GM18867 (cell line): ENCODE measurements around the gene CACNA1B.
"Not testable (repeated sequence)": the region's sequence is repeated elsewhere in the genome, so short reads cannot be mapped to it uniquely, and the experiment has no call there.

Source experiments
- ATAC-seq: cut with Tn5 transposase; IDR thresholded peaks from one replicate; pipeline ENCODE4 v1.9.1; 2021; ENCODE audit warnings: mild to moderate bottlenecking, moderate library complexity; ENCODE audit not compliant: unreplicated experiment

Gene CACNA1B

DNA sequence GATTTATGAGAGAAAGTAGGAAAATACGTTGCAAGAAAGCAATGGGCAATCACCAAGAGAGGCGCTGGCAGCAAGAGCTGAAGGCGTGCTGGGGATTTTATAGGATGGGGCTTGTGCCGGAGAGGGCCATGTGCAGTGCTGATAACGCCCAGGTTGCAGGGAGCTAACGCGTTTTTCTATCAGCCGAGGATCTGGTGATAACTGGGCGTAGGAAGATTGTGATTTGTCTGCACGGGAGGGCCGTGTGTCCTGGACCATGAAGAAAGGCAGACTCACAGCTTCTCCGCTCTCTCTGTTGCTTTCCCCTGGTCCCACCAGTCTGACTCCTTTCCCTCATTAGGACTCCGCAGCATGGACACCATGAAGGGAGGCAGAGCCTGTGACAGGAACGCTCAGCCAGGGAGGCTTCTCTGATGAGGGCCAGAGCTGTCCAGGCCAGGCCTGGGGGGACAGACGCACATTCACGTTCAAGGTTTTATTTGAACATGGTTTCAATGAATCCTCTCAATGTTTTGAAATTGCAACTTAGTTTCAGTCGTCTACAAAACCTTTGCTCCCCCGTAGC, 11.9 kb upstream of the CACNA1B start:
- no peak for ATAC-seq

DNA sequence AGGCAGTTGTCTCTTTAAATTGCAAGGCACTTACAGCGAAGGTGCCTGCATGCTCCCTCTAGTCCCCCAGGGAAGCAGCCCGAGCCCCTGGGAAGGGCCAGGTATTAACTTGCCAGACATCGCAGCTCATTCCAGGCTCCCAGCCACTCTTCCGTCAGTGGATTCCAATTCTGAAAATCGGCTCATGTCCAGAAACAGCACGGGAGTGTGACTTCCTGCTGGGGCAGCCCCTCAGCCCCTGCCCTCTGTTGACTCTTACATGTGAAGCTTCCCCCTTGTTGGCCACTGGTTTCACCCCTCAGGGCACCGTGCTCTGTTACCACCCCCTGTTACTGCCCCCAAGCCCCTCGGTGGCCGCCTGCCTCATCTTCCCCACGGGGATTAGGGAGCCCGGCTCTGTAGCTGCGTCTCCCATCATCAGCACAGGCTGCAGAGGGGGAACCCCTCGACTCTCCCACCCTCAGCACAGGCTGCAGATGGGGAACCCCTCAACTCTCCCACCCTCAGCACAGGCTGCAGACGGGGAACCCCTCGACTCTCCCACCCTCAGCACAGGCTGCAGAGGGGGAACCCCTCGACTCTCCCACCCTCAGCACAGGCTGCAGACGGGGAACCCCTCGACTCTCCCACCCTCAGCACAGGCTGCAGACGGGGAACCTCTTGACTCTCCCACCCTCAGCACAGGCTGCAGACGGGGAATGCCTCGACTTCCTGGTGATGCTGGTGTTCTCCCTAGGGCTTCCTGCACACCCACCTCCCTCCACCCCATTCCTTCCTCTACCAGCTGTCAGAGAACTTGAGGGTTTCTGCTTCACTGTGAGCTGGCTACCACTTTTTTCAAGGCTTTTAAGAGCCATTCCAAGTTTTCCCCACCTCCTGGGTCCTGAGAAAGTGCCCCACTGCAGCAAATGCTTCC, 11.1 kb upstream of the CACNA1B start:
- no peak for ATAC-seq

DNA sequence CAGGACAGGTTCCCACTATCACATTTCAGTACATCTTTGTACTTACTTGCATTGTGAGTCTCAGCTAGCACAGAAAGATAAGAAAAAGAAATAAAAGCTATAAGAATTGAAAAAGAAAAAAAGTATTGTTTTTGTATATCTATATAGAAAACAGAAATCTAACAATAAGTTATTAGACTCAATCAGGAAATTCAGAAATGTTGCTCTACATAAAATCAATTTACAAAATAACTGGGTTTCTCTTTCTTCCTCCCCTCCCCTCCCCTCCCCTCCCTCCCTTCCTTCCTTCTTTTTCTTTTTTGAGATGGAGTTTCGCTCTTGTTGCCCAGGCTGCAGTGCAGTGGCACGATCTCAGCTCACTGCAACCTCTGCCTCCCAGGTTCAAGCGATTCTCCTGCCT, 7.2 kb upstream of the CACNA1B start:
- ATAC-seq: no peak

DNA sequence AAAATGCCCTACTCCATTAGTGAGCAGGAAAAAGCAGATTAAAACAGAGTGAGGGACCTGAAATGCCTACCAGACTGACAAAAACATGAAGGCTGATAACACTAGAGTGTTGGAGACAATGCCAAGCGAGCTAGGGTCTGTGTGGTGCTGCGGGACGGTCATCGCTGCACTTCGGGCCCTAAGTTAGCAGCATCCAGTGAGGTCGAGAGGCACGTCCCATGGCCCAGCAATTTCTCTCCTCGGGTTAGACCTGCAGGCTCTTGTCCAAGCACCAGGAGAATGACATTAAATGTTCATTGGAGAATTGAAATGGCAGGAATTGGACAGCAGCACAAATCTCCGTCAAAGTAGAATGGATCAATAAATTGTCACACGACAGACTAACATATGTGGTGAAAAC, 5.3 kb upstream of the CACNA1B start:
- ATAC-seq: no peak

DNA sequence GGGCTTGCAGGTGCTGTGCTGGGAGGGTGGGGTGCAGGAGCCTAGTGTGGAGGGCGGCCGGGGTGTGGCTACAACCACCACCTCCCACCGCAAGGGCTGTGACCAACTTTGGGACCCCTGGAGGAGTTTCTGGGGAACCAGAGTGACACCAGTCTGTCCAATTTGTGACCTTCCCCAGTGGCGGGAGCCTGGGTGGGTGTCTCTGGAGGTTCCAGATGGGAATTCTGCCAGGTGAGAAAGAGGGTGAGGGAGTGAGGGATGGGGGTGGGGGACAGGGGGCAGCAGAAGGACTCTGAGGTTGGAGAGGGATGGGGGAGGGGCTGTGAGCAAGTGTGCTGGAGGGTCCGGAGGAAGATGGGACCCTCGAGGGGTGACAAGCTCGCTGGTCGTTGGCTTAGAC, 4.2 kb upstream of the CACNA1B start:
- ATAC-seq: no peak

DNA sequence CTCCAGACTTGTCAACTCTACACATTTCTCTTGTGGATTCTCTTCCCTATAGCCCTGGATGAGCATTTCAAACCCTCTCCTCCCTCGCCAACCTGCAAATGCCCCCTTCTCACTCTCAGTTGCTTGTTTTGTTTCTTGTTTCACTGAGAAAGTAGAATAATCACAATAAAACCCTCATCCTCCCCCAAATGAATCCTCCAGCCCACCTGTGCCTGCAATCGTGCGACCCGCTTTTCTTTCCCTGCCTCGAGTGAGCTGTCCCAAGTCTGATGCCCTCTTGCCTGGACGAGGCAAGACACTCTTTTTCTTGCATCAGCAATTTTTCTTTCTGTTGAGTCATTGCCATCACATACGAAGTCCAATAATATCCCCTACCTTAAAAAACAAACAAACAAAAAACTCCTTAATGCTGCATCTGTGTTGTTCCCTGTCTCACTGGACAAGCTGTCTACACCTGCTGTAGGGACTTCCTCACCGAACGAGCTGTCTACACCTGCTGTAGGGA, 3.7 kb upstream of the CACNA1B start:
- ATAC-seq: no peak

DNA sequence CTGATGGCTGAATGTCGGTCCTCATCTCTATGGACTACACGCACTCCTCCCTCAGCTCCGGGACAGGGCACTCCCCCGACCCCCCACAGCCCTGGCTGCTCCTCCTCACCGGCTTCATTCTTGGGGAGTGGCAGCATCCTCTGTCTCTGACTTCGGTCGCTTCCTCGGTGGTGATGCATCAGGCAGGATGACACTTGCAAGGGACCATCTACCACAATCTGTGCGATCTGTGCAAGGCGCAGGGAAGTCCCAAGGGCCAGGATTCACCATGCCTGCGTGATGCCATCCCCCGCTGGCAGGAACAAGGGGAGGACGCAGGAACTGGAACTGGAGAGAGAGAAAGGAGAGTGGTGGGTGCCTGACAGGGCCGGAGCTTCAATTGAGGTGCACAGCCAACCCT, 2.2 kb upstream of the CACNA1B start:
- no peak for ATAC-seq

DNA sequence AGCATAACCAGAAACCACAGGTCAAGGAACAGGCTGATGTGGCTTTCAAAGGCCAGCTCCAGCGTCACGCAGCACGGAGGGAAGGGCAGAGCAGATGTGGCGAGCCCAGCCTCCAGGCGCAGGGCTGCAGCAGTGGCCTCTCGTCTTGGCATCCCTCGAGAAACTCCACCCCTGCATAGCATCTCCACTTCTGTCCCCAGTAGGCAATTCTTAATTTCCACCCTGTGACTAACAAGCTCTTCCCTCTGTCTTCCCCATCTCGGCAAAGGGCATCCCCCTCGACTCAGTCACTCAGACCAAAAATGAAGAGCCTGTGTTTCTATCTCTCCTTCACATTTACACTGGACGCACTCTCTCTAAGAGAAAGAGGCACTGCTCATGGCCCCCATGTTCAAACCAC, 1.7 kb upstream of the CACNA1B start:
- ATAC-seq: no peak

DNA sequence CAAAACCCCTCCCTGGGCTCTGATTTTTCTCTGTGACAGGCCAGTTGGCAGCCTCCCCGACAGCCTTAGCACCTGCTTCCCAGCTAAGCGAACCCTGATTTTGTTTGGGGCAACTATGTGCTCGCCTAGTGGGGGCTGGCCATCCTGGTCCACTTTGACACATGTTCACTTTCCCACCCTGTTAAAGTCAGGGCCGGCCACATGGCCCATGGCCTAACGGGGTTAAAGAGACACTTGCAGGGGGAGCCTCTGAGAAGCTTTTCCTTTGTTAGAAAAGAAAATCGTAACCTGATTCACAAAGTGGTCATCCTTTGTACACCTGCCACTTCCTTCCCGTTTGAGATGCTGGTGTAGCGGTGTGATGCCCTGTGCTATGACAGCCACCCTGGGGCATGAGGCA, 1.3 kb upstream of the CACNA1B start:
- no peak for ATAC-seq

DNA sequence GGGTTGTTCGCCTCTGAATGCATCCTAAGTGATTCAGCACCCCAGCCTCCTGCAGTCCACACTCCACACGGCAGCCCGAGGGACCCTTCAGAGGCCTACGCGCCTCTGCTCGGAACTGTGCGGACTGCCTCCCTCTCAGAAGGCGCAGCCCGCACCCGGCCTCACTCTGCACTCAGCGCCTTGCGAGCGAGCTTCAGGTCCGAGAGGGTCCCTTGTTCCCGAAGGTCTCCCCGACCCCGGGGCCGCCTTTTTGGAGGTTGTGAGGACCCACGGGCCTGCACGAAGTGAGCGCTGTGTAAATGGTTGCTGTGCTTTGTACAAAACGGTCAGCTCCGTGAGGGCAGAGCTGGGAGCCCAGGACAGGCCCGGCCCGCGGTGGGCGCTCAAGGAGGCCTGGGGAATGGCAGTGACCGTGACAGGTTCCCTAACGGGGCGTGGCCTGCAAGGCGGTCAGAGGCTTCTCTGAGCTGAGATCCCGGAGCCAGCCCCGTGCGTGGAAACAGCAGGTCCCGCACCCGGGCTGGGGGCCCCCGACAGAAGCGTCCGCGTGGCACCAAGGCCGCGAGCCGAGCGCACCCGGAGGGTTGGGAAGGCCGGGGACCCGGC, 698 bp upstream of the CACNA1B start:
- no peak for ATAC-seq

DNA sequence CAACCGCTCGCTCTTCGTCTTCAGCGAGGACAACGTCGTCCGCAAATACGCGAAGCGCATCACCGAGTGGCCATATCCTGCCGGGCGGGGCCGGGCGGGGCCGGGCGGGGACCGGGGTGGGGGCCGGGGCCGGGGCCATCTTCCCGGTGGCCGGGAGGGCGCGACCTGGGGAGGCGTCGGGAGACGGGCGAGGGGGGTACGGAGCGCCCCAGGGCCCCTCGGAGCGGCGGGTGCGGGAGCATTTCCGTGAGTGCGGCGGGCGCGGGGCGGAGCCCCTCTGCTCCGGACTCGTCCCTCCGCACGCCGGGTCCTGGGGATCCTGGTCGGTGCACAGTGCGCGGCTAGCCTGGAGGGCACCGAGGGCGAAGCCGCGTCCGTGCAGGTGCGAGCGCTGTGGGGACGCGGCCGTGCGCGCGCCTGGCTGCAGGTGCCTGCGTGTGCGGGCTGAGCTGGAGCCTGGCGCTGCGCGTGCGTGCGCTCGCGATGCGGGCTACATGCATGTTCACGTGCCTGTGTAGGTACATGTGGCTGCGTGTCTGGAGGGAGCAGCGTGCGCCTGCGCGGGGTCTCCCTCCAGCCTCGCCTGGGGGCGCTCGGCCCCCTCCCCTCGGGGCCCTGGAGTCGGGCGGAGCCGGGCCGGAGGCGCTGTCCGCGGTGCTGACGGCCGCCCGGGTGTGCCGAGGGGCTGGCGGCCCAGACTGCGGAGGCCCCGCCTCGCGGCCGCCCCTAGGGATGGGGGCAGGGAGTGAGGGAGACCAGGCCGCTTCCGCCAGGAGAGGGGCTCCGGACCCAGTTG, 762 bp downstream of the CACNA1B start:
- ATAC-seq: no peak

DNA sequence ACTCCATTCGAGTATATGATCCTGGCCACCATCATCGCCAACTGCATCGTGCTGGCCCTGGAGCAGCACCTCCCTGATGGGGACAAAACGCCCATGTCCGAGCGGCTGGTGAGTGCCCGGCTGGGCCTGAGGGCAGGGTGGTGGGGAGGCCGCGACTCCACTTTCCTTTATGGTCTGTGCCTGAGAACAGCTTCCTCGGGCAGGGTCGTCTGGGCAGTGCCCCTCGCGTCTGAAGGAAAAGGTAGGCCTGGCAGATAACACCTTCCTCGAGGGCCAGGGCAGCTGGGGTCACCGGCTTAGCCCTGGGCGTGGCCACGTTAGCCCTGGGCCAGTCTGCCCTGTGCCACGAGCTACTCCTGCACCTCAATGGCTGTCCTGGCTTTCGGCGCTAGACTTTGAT, 1.5 kb downstream of the CACNA1B start:
- ATAC-seq: no peak

DNA sequence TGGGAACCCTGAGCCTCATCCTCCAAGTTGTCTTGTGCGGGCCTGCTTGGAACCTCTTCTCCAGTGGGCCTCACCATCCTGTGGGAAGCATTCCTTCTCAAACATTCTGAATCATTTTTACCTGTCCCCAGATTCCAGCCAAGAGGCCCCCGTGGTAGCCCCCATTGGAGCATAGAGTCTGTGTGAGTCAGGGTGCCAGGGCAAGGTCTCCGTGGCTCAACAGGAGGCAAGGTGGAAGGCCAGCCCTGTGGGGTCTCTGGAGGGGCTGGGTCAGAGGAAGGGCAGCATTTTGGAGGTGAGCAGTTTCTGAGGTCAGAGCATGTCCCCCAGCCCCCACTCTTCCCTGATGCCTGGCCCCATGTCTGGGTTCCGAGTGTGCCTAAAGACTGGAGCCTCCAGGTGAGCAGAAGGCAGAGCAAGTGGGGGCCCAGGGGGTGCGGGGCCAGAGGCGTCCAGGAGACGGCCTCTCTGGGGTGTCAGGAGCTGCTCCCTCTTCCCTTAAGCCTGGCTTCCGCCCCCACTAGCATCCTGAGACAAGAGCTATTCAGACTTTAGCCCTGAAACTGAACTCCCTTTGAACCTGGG, 2.1 kb downstream of the CACNA1B start:
- ATAC-seq: no peak

DNA sequence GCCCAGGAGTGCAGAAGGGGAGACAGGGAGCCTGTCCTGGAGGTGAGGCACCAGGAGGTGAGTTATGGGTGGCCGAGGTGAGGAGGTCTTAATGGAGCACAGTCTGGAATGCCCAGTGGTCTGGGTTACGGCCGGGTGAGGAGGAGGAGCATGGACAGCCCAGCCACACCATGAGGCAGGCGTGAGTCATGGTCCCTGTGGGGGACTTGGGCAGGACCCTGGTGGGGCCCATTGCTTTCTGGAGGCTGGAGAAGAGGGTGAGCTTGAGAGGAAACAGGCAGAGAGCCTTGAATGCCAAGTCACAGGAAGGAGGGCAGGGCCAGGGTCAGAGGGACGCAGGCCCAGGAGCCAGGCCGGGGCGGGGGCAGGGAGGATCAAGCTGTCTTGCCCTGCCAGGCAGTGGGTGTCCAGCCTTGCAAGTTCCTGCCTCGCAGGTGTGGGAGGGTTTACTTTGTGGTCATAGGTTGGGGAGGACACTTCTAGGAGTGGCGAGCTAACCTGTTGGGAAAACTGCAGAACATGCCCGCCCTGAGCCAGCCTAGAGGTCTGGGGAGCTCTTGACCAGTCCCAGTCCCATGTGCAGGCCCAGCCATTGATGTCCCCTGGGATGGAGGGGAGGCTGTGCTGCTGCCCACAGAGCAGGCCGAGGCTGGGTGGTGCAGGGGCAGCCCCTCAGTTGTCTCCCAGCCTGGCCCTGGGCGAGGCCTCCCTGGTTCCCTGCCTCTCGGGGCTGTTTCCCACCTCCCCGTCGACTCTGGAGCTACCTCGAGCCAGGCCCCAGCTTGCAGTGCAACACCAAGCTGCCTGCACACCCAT, 2.8 kb downstream of the CACNA1B start:
- ATAC-seq: no peak

DNA sequence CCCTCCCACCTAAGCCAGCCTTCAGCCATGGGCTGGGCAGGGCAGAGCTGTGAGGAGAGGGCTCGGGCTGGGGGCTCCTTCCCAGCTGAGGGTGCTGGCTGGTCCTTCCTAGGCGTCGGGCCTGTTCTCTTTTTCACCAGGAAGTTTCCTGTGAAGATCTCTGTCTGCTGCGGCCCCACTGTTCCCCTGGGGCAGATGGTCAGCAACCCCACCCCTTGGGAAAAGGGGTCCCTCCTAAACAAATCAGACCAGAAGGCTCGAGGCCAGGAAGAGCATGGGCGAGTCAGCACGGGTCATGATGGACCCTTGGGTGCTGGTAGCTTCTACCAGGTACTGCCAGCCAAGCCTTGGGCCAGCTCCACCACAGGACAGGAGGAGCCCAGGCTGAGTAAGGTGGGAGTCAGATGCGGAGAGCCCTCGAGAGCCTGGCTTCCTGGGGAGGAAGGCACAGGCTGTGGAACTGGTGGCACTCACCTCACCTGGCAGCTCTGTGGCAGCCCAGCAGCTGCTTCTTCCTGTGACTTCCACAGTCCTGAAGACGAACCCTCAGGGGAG, 3.5 kb downstream of the CACNA1B start:
- no peak for ATAC-seq

DNA sequence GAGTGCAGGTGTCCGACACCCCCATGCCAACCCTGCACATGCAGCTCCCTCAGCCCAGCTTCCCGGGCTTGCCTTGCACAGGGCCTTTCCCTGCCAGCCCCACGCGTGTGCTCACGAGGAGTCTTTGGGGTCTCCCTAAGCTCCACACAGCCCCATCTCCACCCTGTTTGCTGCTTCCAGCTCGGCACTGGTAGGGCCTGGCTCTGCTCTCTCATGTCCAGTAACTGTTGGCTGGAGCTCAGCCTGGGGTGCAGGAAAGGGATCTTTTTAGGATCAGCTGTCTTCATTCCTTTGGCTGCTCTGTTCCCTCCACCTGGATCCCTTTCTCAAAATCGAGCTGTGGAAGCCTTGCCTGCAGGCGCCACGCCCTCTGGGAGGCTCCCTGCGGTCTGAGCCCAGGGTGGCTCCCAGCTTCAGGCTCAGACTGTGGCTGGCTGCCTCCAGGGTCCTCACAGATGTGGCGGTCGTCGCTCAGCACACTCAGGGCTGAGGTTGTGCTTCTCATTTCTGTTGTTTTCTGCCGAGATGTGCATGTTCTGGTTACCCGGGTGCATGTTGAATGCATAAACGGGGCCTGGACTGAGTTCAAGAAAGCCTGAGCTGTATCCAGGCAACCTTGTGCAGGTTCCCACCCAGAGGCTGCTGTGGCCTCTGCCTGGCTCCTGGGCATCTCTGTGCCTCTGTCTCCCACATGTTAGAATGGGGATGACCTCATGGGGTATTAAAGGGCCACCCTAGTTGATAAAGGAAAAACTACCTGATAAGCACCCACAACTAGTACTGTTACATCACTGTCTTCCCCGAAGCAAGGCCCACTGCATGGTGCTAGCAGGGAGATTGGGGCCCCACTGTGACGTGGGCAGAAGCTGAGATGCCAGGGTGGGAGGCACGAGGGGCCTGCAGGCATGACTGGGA, 4.3 kb downstream of the CACNA1B start:
- no peak for ATAC-seq

DNA sequence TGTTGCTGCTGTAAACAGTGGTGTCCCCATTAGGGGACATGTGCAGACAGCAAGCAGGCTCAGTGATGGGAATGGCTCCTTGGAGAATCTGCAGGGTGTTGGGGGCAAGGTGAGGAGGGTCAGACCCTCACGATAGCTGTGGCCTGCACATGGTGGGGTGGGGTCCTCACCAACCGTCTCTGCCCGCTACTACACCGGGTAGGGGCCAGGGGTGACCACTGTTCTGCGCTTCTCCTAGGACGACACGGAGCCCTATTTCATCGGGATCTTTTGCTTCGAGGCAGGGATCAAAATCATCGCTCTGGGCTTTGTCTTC, 4.9 kb downstream of the CACNA1B start:
- ATAC-seq: no peak

DNA sequence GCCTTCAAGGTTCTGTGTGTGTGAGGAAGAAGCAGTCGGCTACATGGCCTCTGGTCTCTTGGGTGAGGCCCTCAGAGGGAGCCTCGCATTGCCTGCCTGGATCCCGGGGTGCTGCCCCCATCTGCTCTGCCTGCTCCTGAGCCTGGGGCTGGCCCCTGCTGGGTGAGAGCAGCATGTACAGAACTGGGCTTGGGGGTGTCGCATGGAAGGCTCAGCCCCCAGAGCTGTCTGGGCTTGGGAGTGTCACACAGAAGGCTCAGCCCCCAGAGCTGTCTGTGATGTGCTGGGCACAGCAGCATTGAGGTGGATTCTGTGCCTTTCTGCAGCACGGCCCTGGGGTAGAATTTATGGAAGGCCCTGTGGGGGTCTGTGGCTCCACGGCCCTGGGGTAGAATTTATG, 6.4 kb downstream of the CACNA1B start:
- ATAC-seq: not testable (repeated sequence)

DNA sequence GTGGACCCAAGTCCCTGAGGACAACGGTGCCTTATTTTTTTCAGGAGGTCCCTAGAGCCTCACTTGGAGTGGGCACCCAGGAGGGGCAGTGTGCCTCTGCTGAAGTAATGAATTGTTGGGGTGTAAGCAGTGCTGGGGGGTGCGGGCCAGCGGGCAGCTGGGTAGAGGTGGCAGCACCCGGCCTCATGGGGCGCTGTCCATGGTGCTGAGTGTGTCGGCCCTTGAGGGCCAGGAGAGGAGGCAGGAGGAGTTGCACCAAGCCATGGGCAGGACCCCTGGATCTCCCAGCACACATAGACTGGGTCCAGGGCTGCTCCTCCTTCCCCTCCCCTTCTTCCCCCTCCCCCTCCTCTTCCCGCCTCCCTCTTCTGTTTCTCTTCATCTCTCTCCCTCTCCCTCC, 7.0 kb downstream of the CACNA1B start:
- ATAC-seq: not testable (repeated sequence)
